WTC11 (cell line): Measurements from ENCODE around the gene PCSK1N. TPM values are rescaled to one million over a fixed set of nuclear protein-coding genes. Genes with fewer than 3 reads are reported as not detected.
A peak's percentile ranks its signal among the peaks of the same experiment; 100 is the strongest.

Experiments
- ATAC-seq: fragments of 200-7000 bp; cut with Tn5 transposase; 2 replicates; pipeline ENCODE4 v1.10.0; 2021; ENCODE audit warnings: mild to moderate bottlenecking, moderate library complexity
- CTCF ChIA-PET: fragments of 300-600 bp; sonication (Branson Sonifier 250); formaldehyde crosslinking; loops from one replicate; lab custom pipeline; 2021; ENCODE audit warnings: antibody characterized with exemption; lab: Charles Lee
- POLR2A ChIA-PET: fragments of 350-600 bp; sonication (Branson Sonifier 250); formaldehyde crosslinking; loops from one replicate; lab custom pipeline; 2021; ENCODE audit warnings: antibody characterized with exemption; lab: Charles Lee
- DNase-seq: peaks from one replicate; pipeline ENCODE4 v3.0.0; 2021; ENCODE audit warnings: low spot score
- H3K27ac Mint-ChIP-seq: 2 replicates; pipeline ENCODE4 v1.8.0; 2021; ENCODE audit warnings: mixed read lengths
- H3K27me3 Mint-ChIP-seq: 2 replicates; pipeline ENCODE4 v1.8.0; 2021; ENCODE audit warnings: low read depth, mild to moderate bottlenecking, moderate library complexity, mixed read lengths
- H3K36me3 Mint-ChIP-seq: 2 replicates; pipeline ENCODE4 v1.8.0; 2021; ENCODE audit warnings: mixed read lengths
- H3K4me1 Mint-ChIP-seq: 2 replicates; pipeline ENCODE4 v1.8.0; 2022; ENCODE audit warnings: mixed read lengths
- H3K4me3 Mint-ChIP-seq: 2 replicates; pipeline ENCODE4 v1.8.0; 2021; ENCODE audit warnings: mild to moderate bottlenecking, moderate library complexity, mixed read lengths
- H3K9me3 Mint-ChIP-seq: 2 replicates; pipeline ENCODE4 v1.8.0; 2021; ENCODE audit warnings: mixed read lengths
- CREB1 ChIP-seq: sonication (generic); formaldehyde crosslinking; IDR thresholded peaks from 2 replicates; pipeline ENCODE4 v1.8.0; 2023; ENCODE audit warnings: mild to moderate bottlenecking, missing genetic modification reagents
- ESRRA ChIP-seq: sonication (generic); formaldehyde crosslinking; IDR thresholded peaks from 2 replicates; pipeline ENCODE4 v1.8.1; 2022; ENCODE audit warnings: mild to moderate bottlenecking, missing genetic modification reagents, borderline replicate concordance
- FOXJ3 ChIP-seq: sonication (generic); formaldehyde crosslinking; IDR thresholded peaks from 2 replicates; pipeline ENCODE4 v1.9.0; 2021; ENCODE audit warnings: missing genetic modification reagents, mild to moderate bottlenecking, borderline replicate concordance
- GABPB1 ChIP-seq: sonication (generic); formaldehyde crosslinking; IDR thresholded peaks from 2 replicates; pipeline ENCODE4 v1.8.1; 2023; ENCODE audit warnings: mild to moderate bottlenecking, missing genetic modification reagents
- GRHL2 ChIP-seq: fragments of 250-450 bp; sonication (Bioruptor Pico); IDR thresholded peaks from 2 replicates; pipeline ENCODE4 v1.8.0; 2022; ENCODE audit warnings: mild to moderate bottlenecking, moderate library complexity; ENCODE audit not compliant: insufficient replicate concordance, severe bottlenecking
- GTF2I ChIP-seq: fragments of 250-450 bp; sonication (Bioruptor Pico); conservative IDR thresholded peaks from 2 replicates; pipeline ENCODE4 v1.4.0; 2021; ENCODE audit warnings: mild to moderate bottlenecking
- NFE2L1 ChIP-seq: sonication (generic); formaldehyde crosslinking; IDR thresholded peaks from 2 replicates; pipeline ENCODE4 v1.8.1; 2023; ENCODE audit warnings: missing genetic modification reagents
- NR2C2 ChIP-seq: sonication (generic); formaldehyde crosslinking; IDR thresholded peaks from 2 replicates; pipeline ENCODE4 v1.8.0; 2022; ENCODE audit warnings: mild to moderate bottlenecking, missing genetic modification reagents
- NR3C1 ChIP-seq: sonication (generic); formaldehyde crosslinking; conservative IDR thresholded peaks from 2 replicates; pipeline ENCODE4 v1.8.1; 2023; ENCODE audit warnings: low read depth, mild to moderate bottlenecking, missing genetic modification reagents
- RELA ChIP-seq: sonication (generic); formaldehyde crosslinking; IDR thresholded peaks from 2 replicates; pipeline ENCODE4 v1.8.1; 2022; ENCODE audit warnings: missing genetic modification reagents, mild to moderate bottlenecking, borderline replicate concordance
- SOX15 ChIP-seq: fragments of 250-450 bp; sonication (Bioruptor Pico); IDR thresholded peaks from 2 replicates; pipeline ENCODE4 v1.9.0; 2021; ENCODE audit warnings: mild to moderate bottlenecking
- TEAD4 ChIP-seq: sonication (generic); formaldehyde crosslinking; IDR thresholded peaks from 2 replicates; pipeline ENCODE4 v1.8.0; 2022; ENCODE audit warnings: mild to moderate bottlenecking, missing genetic modification reagents
- total RNA-seq: library from RNA; stranded (reverse); gene quantifications from 3 replicates; pipeline ENCODE4 v1.2.3, GENCODE V29; 2021
- TF ChIP-seq, protein P1 (sequence below): fragments of 250-450 bp; sonication (Bioruptor Pico); conservative IDR thresholded peaks from 2 replicates; pipeline ENCODE4 v1.9.0; 2021; ENCODE audit warnings: mild to moderate bottlenecking
- TF ChIP-seq, protein P2 (sequence below): fragments of 250-450 bp; sonication (Bioruptor Pico); IDR thresholded peaks from 2 replicates; pipeline ENCODE4 v1.9.0; 2021; ENCODE audit warnings: moderate library complexity, mild to moderate bottlenecking, inconsistent platforms, borderline replicate concordance
- TF ChIP-seq, protein P3 (sequence below): sonication (generic); formaldehyde crosslinking; IDR thresholded peaks from 2 replicates; pipeline ENCODE4 v1.8.0; 2022; ENCODE audit warnings: mild to moderate bottlenecking, missing genetic modification reagents
- TF ChIP-seq, protein P4 (sequence below): fragments of 250-450 bp; sonication (Bioruptor Pico); IDR thresholded peaks from 2 replicates; pipeline ENCODE4 v1.9.0; 2021; ENCODE audit warnings: mild to moderate bottlenecking
- TF ChIP-seq, protein P5 (sequence below): sonication (generic); formaldehyde crosslinking; IDR thresholded peaks from 2 replicates; pipeline ENCODE4 v1.8.0; 2023; ENCODE audit warnings: missing genetic modification reagents
- TF ChIP-seq, protein P6 (sequence below): fragments of 250-450 bp; sonication (Bioruptor Pico); IDR thresholded peaks from 2 replicates; pipeline ENCODE4 v2.1.2; 2022; ENCODE audit warnings: mild to moderate bottlenecking, moderate library complexity
- TF ChIP-seq, protein P7 (sequence below): fragments of 250-450 bp; sonication (Bioruptor Pico); IDR thresholded peaks from 2 replicates; pipeline ENCODE4 v1.8.0; 2021; ENCODE audit warnings: mild to moderate bottlenecking

PCSK1N gene
- total RNA-seq, 1 experiment from 2014 or later, result 7.5 TPM

DNA sequence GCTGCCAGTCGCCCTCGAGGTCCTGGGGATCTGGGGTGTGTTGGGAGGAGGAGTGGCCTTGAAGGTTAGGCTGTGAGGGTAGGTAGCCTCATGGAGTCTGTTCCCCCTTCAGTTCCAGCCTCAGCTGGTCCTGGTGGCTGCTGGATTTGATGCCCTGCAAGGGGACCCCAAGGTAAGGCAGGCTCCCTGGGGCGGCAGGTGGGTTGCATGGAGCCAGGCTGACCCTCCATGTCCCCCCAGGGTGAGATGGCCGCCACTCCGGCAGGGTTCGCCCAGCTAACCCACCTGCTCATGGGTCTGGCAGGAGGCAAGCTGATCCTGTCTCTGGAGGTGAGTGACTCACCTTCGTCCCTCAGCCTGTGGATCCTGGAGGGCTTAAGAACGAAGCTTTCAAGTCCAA is 20.7 kb downstream of the PCSK1N start (continued):
- TF ChIP-seq, protein P1, sequence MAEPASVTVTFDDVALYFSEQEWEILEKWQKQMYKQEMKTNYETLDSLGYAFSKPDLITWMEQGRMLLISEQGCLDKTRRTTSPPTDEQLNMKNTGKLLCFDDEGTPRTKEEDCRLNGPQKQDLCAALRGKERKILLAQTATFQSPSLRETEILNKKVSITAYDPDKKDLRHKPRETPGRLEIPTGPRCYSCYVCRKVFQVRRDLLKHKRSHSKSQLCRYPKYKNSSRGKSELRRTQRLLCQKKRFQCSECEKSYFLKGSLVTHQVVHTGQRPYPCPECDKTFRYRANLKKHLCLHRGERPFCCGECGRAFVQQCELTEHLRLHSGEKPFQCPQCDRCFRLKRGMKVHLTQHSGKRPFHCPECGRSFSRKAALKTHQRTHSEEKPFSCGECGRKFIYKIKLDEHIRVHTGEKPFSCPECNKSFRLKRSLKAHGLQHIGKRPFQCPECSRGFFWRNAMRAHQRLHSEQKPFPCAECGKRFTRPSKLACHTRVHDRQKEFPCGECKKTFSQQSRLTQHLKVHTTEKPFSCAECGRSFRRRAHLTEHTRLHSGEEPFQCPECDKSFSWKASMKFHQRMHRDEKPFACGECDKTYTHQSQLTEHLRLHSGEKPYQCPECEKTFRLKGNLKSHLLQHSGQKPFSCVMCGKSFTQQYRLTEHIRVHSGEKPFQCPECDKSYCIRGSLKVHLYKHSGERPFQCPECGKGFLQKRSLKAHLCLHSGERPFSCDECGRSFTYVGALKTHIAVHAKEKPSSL (CRISPR knock-in tag), result no peak
- TF ChIP-seq, protein P2, sequence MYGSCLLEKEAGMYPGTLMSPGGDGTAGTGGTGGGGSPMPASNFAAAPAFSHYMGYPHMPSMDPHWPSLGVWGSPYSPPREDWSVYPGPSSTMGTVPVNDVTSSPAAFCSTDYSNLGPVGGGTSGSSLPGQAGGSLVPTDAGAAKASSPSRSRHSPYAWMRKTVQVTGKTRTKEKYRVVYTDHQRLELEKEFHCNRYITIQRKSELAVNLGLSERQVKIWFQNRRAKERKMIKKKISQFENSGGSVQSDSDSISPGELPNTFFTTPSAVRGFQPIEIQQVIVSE (CRISPR knock-in tag), result no peak
- TF ChIP-seq, protein P3, sequence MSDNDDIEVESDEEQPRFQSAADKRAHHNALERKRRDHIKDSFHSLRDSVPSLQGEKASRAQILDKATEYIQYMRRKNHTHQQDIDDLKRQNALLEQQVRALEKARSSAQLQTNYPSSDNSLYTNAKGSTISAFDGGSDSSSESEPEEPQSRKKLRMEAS, result no peak
- no peak for TF ChIP-seq NR3C1
- no peak for TF ChIP-seq ESRRA (CRISPR knock-in tag)
- TF ChIP-seq, protein P4, sequence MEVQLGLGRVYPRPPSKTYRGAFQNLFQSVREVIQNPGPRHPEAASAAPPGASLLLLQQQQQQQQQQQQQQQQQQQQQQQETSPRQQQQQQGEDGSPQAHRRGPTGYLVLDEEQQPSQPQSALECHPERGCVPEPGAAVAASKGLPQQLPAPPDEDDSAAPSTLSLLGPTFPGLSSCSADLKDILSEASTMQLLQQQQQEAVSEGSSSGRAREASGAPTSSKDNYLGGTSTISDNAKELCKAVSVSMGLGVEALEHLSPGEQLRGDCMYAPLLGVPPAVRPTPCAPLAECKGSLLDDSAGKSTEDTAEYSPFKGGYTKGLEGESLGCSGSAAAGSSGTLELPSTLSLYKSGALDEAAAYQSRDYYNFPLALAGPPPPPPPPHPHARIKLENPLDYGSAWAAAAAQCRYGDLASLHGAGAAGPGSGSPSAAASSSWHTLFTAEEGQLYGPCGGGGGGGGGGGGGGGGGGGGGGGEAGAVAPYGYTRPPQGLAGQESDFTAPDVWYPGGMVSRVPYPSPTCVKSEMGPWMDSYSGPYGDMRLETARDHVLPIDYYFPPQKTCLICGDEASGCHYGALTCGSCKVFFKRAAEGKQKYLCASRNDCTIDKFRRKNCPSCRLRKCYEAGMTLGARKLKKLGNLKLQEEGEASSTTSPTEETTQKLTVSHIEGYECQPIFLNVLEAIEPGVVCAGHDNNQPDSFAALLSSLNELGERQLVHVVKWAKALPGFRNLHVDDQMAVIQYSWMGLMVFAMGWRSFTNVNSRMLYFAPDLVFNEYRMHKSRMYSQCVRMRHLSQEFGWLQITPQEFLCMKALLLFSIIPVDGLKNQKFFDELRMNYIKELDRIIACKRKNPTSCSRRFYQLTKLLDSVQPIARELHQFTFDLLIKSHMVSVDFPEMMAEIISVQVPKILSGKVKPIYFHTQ (CRISPR knock-in tag), result no peak

DNA sequence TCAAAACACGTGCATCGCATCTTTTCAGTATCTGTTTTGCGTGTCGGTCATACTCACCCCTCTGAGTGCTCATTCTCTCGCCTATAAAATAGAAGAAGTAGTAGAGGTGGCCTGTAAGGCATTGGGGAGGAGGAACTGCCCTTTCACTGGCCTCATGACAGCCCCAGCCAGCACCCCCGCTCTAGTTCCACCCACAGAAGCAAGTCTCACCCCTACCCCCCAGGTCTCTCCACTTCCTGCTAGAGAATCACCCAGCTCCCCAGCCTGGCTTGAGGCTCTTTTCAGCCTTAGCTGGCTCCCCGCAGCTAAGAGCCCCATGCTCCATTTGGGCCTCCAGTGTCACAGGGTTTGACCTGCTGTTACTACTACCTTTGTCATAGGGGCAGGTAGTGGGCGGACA is 21.8 kb downstream of the PCSK1N start:
- Mint-ChIP-seq H3K9me3 (no peaks in the 10 kb centered on the region), H3K4me1 (no peaks in the 10 kb centered on the region), H3K36me3 (peaks cover 3% of the 10 kb centered on the region; the same call in 1 of the 2 replicates), H3K27ac (no peak overlapping the region), H3K4me3 (no peak overlapping the region), H3K27me3 (no peaks in the 10 kb centered on the region)
- TF ChIP-seq, protein P5, sequence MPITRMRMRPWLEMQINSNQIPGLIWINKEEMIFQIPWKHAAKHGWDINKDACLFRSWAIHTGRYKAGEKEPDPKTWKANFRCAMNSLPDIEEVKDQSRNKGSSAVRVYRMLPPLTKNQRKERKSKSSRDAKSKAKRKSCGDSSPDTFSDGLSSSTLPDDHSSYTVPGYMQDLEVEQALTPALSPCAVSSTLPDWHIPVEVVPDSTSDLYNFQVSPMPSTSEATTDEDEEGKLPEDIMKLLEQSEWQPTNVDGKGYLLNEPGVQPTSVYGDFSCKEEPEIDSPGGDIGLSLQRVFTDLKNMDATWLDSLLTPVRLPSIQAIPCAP (CRISPR knock-in tag), result no peak
- ChIA-PET POLR2A (no interaction called here), CTCF (no interaction called here)
- no peak for ATAC-seq
- no peak for DNase-seq

DNA sequence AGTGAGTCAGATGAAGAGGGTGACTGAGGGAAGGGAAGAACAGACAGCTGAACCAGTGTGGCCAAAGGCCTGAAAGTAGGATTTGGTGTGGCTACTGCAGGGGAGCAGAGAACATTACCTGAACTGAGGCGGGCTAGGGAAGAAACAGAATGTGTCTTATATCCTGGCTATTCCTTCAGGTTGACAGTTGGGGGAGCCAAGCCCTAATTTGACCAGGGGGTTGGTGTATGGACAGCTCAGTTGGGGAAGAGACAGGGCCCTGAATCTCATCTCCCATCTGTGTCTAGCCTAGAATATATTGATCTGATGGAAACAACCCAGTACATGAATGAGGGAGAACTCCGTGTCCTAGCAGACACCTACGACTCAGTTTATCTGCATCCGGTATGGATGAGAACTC is 29.3 kb downstream of the PCSK1N start:
- no peak for ATAC-seq
- H3K9me3 Mint-ChIP-seq, result no peaks in the 10 kb centered on the region
- TF ChIP-seq NR3C1 (no peak), NFE2L1 (no peak), FOXJ3 (CRISPR knock-in tag) (no peak), SOX15 (CRISPR knock-in tag) (no peak), NR2C2 (CRISPR knock-in tag) (no peak), CREB1 (CRISPR knock-in tag) (no peak), TEAD4 (CRISPR knock-in tag) (no peak), GTF2I (CRISPR knock-in tag) (no peak), RELA (CRISPR knock-in tag) (no peak), GABPB1 (CRISPR knock-in tag) (no peak), GRHL2 (no peak), ESRRA (CRISPR knock-in tag) (no peak)
- TF ChIP-seq, protein P6, sequence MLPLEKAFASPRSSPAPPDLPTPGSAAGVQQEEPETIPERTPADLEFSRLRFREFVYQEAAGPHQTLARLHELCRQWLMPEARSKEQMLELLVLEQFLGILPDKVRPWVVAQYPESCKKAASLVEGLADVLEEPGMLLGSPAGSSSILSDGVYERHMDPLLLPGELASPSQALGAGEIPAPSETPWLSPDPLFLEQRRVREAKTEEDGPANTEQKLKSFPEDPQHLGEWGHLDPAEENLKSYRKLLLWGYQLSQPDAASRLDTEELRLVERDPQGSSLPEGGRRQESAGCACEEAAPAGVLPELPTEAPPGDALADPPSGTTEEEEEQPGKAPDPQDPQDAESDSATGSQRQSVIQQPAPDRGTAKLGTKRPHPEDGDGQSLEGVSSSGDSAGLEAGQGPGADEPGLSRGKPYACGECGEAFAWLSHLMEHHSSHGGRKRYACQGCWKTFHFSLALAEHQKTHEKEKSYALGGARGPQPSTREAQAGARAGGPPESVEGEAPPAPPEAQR (CRISPR knock-in tag), result no peak
- TF ChIP-seq, protein P7, sequence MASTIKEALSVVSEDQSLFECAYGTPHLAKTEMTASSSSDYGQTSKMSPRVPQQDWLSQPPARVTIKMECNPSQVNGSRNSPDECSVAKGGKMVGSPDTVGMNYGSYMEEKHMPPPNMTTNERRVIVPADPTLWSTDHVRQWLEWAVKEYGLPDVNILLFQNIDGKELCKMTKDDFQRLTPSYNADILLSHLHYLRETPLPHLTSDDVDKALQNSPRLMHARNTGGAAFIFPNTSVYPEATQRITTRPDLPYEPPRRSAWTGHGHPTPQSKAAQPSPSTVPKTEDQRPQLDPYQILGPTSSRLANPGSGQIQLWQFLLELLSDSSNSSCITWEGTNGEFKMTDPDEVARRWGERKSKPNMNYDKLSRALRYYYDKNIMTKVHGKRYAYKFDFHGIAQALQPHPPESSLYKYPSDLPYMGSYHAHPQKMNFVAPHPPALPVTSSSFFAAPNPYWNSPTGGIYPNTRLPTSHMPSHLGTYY (CRISPR knock-in tag), result no peak
- TF ChIP-seq, all 79 proteins: peak for 0
- ChIA-PET CTCF (no interaction called here), POLR2A (no interaction called here)
- H3K36me3 Mint-ChIP-seq, result peaks cover 13% of the 10 kb centered on the region
- peak overlapping the region; percentile 47 for H3K27ac Mint-ChIP-seq
- no peak overlapping the region for H3K4me3 Mint-ChIP-seq
- peaks cover 2% of the 10 kb centered on the region; the same call in 1 of the 2 replicates for H3K4me1 Mint-ChIP-seq
- no peaks in the 10 kb centered on the region for H3K27me3 Mint-ChIP-seq
- DNase-seq, result no peak
